Muscle of arm (tissue), 12 donors: ENCODE data around the gene CD47. TPM values are rescaled to one million over a fixed set of nuclear protein-coding genes. Genes with fewer than 3 reads are reported as not detected.

Source experiments
- polyA plus RNA-seq, 12 donors: library from polyadenylated mRNA; unstranded; fragments of 120-200 nt; gene quantifications; one replicate each; pipeline ENCODE4 v1.2.1, GENCODE V29; 2013; ENCODE audit not compliant: insufficient read length in 12 of 12

Gene CD47
- polyA plus RNA-seq, 12 donors, result 49.0 to 560 (median 105) TPM

Other genes starting within 250 kb of the CD47 start
- 10 to 100 TPM in 11 of 12 donors, not detected in 1; 24.2 to 46.8 (median 29.2) TPM for gene IFT57, start 131.4 kb upstream of the CD47 start, polyA plus RNA-seq
- 10 to 100 TPM in 1 of 12 donors, under 1 TPM in 3, not detected in 8; 0.12 to 10.1 (median 0.17) TPM for gene HHLA2, start 205.5 kb upstream of the CD47 start, polyA plus RNA-seq